Measurements from ENCODE around the gene ACE2.

- TF ChIP-seq, protein P1, sequence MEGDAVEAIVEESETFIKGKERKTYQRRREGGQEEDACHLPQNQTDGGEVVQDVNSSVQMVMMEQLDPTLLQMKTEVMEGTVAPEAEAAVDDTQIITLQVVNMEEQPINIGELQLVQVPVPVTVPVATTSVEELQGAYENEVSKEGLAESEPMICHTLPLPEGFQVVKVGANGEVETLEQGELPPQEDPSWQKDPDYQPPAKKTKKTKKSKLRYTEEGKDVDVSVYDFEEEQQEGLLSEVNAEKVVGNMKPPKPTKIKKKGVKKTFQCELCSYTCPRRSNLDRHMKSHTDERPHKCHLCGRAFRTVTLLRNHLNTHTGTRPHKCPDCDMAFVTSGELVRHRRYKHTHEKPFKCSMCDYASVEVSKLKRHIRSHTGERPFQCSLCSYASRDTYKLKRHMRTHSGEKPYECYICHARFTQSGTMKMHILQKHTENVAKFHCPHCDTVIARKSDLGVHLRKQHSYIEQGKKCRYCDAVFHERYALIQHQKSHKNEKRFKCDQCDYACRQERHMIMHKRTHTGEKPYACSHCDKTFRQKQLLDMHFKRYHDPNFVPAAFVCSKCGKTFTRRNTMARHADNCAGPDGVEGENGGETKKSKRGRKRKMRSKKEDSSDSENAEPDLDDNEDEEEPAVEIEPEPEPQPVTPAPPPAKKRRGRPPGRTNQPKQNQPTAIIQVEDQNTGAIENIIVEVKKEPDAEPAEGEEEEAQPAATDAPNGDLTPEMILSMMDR (IDR thresholded peaks at IDR 0.05): no peak
- TF ChIP-seq POLR2AphosphoS5 (IDR thresholded peaks at IDR 0.05) (no peak), POLR2A (IDR thresholded peaks at IDR 0.05) (no peak)
Measured at GRCh38 chrX:15601932-15602331, 1.2 kb upstream of the ACE2 start.

Measured in gastroesophageal sphincter (tissue), 3 donors.